Heart right ventricle (tissue), 16 donors: ENCODE data around the gene TK2. TPM values are rescaled to one million over a fixed set of nuclear protein-coding genes. Genes with fewer than 3 reads are reported as not detected.

ENCODE experiments used
- ATAC-seq, 8 donors: fragments of 200-7000 bp; cut with Tn5 transposase; one replicate each; pipeline ENCODE4 v1.9.1; 2020; ENCODE audit warnings: mild to moderate bottlenecking in 8 of 8, moderate library complexity in 8 of 8, moderate number of reproducible peaks in 1 of 8
- DNase-seq, 2 donors: peaks; one replicate each; pipeline ENCODE4 v3.0.0-alpha.2; 2020
- H3K27ac ChIP-seq, 10 donors: fragments of 200-600 bp; sonication (generic) in 2 of 10; one replicate each; pipeline versions ENCODE4 v1.5.0 to v1.8.0; 2020 to 2022; ENCODE audit warnings: mild to moderate bottlenecking in 3 of 10
- H3K27me3 ChIP-seq, 7 donors: fragments of 200-600 bp; one replicate each; pipeline ENCODE4 v1.8.0; 2021 to 2022; ENCODE audit warnings: mild to moderate bottlenecking in 2 of 7
- H3K36me3 ChIP-seq, 9 donors: fragments of 200-600 bp; sonication (generic) in 1 of 9; one replicate each; pipeline versions ENCODE4 v1.5.0 to v1.8.0; 2020 to 2022; ENCODE audit warnings: mild to moderate bottlenecking in 2 of 9
- H3K4me1 ChIP-seq, 9 donors: fragments of 200-600 bp; sonication (generic) in 1 of 9; one replicate each; pipeline versions ENCODE4 v1.5.0 to v1.8.0; 2020 to 2022; ENCODE audit warnings: mild to moderate bottlenecking in 4 of 9
- H3K4me3 ChIP-seq, 10 donors: fragments of 200-600 bp; sonication (generic) in 2 of 10; one replicate each; pipeline versions ENCODE4 v1.5.0 to v1.8.0; 2020 to 2022; ENCODE audit warnings: mild to moderate bottlenecking in 7 of 10, moderate library complexity in 2 of 10
- H3K9me3 ChIP-seq, 11 donors: fragments of 200-600 bp in 10 of 11; sonication (generic) in 2 of 11; one replicate each; pipeline versions ENCODE4 v1.5.0 to v1.8.0; 2013 to 2022; ENCODE audit warnings: mild to moderate bottlenecking in 2 of 11, control low read depth in 1 of 11, moderate library complexity in 1 of 11
- WGBS, 2 donors: extraction: QIAGEN DNeasy Blood & Tissue Kit; methylation state at CpG; one replicate each; pipeline ENCODE4 v1.1.7; 2013; ENCODE audit warnings: inconsistent platforms in 1 of 2; 5-methylcytosine and 5-hydroxymethylcytosine counted together
- intact Hi-C, 10 donors: fragments of 100-400 bp; cut with DNase I; formaldehyde crosslinking; loops; one replicate each; pipeline versions ENCODE4 v1.11.1 to v1.14.2; 2022
- polyA plus RNA-seq, 2 donors: library from polyadenylated mRNA; stranded (reverse); fragments of 200-250 nt; gene quantifications; one replicate each; pipeline ENCODE4 v1.2.3, GENCODE V29; 2013
- total RNA-seq, 10 donors: library from RNA; stranded (reverse); fragmentation: NEBNext Ultra II Directional in 3 of 10; extraction: Animal tissue kit (Norgen Biotek cat#: 25700) in 3 of 10; gene quantifications; one replicate each; pipeline versions ENCODE4 v1.2.1 to v1.2.4, GENCODE V29; 2021 to 2023
- TF ChIP-seq, protein P1 (sequence below), 9 donors: fragments of 200-600 bp; sonication (generic) in 2 of 9; IDR thresholded peaks; one replicate each; pipeline versions ENCODE4 v1.5.0 to v1.8.0; 2021 to 2022; ENCODE audit warnings: antibody characterized with exemption in 9 of 9, mild to moderate bottlenecking in 5 of 9, moderate library complexity in 1 of 9
- donor health status: Arrhythmogenic right ventricular cardiomyopathy.
- donor health status: ischemic (EF 13 %, LVEDD 7.1; RV severe dilation, severe dysfunction).
- donor health status: healthy with polysubstance abuse.
- donor health status: DM: no; HTN: yes; CAD: no.
- donor health status: DM: no; HTN: no; CAD: no.
- donor health status: ischemic (EF 25% LVEDD 6.9; RV normal size, moderate dysfunction).
- donor health status: ischemic (EF 25% LVEDD 5.7; RV mildly dilated, moderate dysfunction).
- donor health status: healthy.
- donor health status: DM: yes; HTN: yes; CAD: no.
- donor health status: Ischemic cardiomyopathy.
- donor health status: ischemic (EF 35%, LVEDD 5.7; RV mildly dilated, moderate dysfunction).
- donor health status: nonischemic (EF 11% LVEDD 7.7; RV severe dilation, severe dysfunction).
- donor health status: DM: yes; HTN: yes; CAD: no.
- donor health status: PGD.
- donor health status: ischemic (EF 29% LVEDD 5.4; RV normal size, mild dysfunction).
- donor health status: nonischemic (EF 23%, LVEDD 6.1; RV moderate dilation, normal function).

The TK2 gene
- total and polyA plus RNA-seq, 12 donors = 8.0 to 26.0 (median 20.6) TPM

DNA sequence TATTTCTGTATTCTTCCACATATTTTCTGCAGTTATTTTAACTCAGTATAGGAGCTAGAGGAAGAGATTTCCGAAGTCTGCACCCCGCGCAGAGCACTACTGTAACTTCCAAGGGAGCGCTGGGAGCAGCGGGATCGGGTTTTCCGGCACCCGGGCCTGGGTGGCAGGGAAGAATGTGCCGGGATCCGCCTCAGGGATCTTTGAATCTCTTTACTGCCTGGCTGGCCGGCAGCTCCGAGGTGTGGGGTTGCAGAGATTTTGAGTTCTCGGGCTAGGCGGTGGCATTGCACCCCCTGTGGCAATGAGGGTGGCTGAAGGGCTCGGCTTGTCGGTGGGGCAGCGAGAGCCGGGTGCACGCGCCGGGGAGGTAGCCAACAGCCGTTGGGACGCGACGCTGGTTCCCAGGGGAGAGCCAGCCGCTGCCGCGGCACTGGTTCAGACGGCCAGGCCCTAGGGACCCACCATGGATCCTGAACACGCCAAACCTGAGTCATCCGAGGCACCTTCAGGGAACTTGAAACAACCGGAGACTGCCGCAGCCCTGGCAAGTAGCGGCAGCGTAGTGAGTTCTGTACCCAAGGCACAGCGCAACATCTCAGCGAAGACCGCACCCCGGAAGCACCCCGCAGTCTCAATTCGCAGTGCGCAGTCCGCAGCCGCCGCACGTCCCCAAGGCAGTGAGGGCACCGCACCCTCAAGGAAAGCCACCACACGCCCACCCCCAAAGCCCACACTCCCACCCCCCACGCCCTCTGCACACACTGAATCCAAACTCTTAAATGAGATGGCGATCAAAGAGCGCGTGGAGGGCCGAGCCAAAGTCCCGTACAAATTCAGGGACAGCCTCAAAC, 16.4 kb upstream of the TK2 start, which contains the start of gene CMTM1:
Gene CMTM1 (plus strand): TSS at position 389 of the 851 bp plus-strand sequence. CDS start 75 bp downstream, at position 464.
- peaks cover 0 to 4% (median 0%) of the 10 kb centered on the region in 11 donors for H3K9me3 ChIP-seq
- TF ChIP-seq, protein P1, sequence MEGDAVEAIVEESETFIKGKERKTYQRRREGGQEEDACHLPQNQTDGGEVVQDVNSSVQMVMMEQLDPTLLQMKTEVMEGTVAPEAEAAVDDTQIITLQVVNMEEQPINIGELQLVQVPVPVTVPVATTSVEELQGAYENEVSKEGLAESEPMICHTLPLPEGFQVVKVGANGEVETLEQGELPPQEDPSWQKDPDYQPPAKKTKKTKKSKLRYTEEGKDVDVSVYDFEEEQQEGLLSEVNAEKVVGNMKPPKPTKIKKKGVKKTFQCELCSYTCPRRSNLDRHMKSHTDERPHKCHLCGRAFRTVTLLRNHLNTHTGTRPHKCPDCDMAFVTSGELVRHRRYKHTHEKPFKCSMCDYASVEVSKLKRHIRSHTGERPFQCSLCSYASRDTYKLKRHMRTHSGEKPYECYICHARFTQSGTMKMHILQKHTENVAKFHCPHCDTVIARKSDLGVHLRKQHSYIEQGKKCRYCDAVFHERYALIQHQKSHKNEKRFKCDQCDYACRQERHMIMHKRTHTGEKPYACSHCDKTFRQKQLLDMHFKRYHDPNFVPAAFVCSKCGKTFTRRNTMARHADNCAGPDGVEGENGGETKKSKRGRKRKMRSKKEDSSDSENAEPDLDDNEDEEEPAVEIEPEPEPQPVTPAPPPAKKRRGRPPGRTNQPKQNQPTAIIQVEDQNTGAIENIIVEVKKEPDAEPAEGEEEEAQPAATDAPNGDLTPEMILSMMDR (IDR thresholded peaks at IDR 0.05) = no peak
- H3K27me3 ChIP-seq = no peaks in the 10 kb centered on the region
- peaks cover 0 to 67% (median 0%) of the 10 kb centered on the region in 9 donors for H3K36me3 ChIP-seq
- ATAC-seq (no peak), DNase-seq (no peak)
- no peak within 1 kb of the TSS for H3K4me3 ChIP-seq
- peaks cover 0 to 43% (median 0%) of the 10 kb centered on the region in 9 donors for H3K4me1 ChIP-seq
- intact Hi-C loops = no loop called here
- WGBS, 2 donors = 93 to 95% methylated on average over 54 of the region's 54 CpGs
- no peak within 1 kb of the TSS for H3K27ac ChIP-seq

DNA sequence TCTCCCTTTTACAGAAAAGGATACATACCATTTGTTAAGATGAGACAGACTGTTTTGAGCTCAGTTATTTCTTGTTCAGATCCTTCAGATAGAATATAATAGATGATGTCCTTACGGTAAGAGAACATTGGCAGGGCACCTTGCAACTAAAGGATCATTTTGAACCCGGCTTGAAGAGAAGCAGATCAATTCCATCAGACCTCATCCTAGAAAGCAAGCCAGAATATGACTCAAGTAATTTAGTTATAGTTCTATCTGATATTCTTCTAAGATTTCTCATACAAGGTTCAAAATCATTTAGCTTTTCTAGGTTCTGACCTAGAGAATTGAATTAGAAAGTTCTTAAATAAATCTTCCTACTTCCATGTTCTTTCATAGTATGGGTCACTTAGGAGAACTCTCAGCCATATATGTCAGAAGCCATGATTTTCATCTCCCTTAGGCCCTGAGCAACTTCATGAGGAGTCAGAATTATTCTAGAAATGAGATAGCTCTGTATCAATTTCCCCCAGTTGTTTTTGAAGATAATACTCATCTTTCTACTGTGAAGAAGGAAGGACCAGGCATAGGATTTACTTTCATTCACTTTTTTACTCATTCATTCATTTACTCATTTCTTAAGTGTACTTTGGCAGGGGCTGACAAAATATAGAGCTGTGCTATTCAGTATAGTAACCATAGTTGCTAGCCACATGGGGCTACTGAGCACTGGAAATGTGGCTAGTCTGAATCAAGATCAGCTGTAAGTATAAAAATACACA, 13.8 kb upstream of the TK2 start:
- H3K36me3 ChIP-seq = peaks cover 0 to 91% (median 0%) of the 10 kb centered on the region in 9 donors
- H3K27ac ChIP-seq = no peak overlapping the region
- intact Hi-C loops = no loop called here
- H3K4me1 ChIP-seq = peaks cover 0 to 39% (median 0%) of the 10 kb centered on the region in 9 donors
- peaks cover 0 to 4% (median 0%) of the 10 kb centered on the region in 11 donors for H3K9me3 ChIP-seq
- TF ChIP-seq, protein P1 (IDR thresholded peaks at IDR 0.05) = no peak
- no peaks in the 10 kb centered on the region for H3K27me3 ChIP-seq
- 95% methylated on average over 2 of the region's 2 CpGs for WGBS, 2 donors
- ATAC-seq (no peak), DNase-seq (no peak)
- no peak overlapping the region for H3K4me3 ChIP-seq

DNA sequence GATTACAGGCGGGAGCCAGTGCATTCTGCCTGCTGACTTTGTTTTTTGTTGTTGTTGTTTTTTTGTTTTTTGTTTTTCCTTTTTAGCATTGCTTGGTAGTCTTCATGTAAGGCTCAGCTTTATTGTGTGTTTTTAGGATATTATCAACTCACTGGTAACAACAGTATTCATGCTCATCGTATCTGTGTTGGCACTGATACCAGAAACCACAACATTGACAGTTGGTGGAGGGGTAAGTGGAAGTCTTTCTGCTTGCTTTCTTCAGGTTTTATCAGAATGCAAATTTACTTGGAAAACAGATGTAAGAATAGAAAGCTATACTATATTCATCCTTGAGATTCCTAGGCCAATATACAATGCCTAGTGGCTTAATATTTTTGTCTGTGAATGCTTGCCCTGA, 13.1 kb upstream of the TK2 start:
- Histone ChIP-seq H3K9me3 (peaks cover 0 to 4% (median 0%) of the 10 kb centered on the region in 11 donors), H3K4me3 (no peak overlapping the region), H3K36me3 (peaks cover 0 to 99% (median 0%) of the 10 kb centered on the region in 9 donors), H3K4me1 (peaks cover 0 to 37% (median 0%) of the 10 kb centered on the region in 9 donors), H3K27ac (no peak overlapping the region), H3K27me3 (no peaks in the 10 kb centered on the region)
- TF ChIP-seq, protein P1 (IDR thresholded peaks at IDR 0.05) = no peak
- WGBS, 2 donors = 95 to 100% methylated on average over 2 of the region's 2 CpGs
- intact Hi-C loops = no loop called here
- DNase-seq (no peak), ATAC-seq (no peak)

DNA sequence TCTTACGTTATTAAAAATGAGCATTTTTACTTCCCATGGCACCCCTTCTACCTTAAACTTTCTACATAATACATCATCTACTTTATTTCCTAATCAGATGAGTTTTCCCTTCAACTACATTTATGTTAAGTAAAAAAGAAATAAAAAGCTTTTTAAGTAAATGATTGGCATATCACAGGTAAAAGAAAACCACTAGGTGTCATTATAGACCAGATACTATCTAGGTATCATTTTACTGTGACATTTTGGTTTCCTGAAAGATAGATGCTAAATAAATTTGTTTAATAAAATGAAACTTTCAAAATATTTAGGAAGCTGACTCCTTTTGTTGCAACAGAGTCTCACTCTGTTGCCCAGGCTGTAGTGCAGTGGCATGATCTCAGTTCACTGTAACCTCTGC, 12.5 kb upstream of the TK2 start:
- TF ChIP-seq, protein P1 (IDR thresholded peaks at IDR 0.05) = peak in 3 of 9 donors; percentile 10 to 31 (median 17)
- Histone ChIP-seq H3K27me3 (no peaks in the 10 kb centered on the region), H3K36me3 (peaks cover 0 to 99% (median 0%) of the 10 kb centered on the region in 9 donors), H3K4me1 (peaks cover 0 to 40% (median 0%) of the 10 kb centered on the region in 9 donors), H3K27ac (no peak overlapping the region), H3K4me3 (no peak overlapping the region), H3K9me3 (peaks cover 0 to 3% (median 0%) of the 10 kb centered on the region in 11 donors)
- ATAC-seq = no peak
- no peak for DNase-seq
- WGBS, 2 donors = 87 to 89% methylated on average over 1 of the region's 1 CpG
- intact Hi-C loops = no loop called here
